Gastrocnemius medialis (tissue), 4 donors: ENCODE data around the gene HERC3.

Source experiments
- POLR2A ChIP-seq, 2 donors: fragments of 450-650 bp; IDR thresholded peaks; one replicate each; pipeline ENCODE4 v1.6.1; 2017; ENCODE audit warnings: antibody characterized with exemption in 2 of 2, mild to moderate bottlenecking in 2 of 2, moderate library complexity in 2 of 2
- TF ChIP-seq, protein P1 (sequence below), 5 experiments: fragments of 450-650 bp in 3 of 5; fragments of 200-600 bp in 2 of 5; sonication (generic) in 2 of 5; IDR thresholded peaks in 4 of 5; conservative IDR thresholded peaks in 1 of 5; 1 replicate in 4 of 5; 2 replicates in 1 of 5; pipeline ENCODE4 v1.5.1; 2016 to 2019; ENCODE audit warnings: antibody characterized with exemption in 5 of 5, mild to moderate bottlenecking in 3 of 5, moderate library complexity in 3 of 5

- no peak for TF ChIP-seq POLR2A (IDR thresholded peaks at IDR 0.05)
- TF ChIP-seq, protein P1, sequence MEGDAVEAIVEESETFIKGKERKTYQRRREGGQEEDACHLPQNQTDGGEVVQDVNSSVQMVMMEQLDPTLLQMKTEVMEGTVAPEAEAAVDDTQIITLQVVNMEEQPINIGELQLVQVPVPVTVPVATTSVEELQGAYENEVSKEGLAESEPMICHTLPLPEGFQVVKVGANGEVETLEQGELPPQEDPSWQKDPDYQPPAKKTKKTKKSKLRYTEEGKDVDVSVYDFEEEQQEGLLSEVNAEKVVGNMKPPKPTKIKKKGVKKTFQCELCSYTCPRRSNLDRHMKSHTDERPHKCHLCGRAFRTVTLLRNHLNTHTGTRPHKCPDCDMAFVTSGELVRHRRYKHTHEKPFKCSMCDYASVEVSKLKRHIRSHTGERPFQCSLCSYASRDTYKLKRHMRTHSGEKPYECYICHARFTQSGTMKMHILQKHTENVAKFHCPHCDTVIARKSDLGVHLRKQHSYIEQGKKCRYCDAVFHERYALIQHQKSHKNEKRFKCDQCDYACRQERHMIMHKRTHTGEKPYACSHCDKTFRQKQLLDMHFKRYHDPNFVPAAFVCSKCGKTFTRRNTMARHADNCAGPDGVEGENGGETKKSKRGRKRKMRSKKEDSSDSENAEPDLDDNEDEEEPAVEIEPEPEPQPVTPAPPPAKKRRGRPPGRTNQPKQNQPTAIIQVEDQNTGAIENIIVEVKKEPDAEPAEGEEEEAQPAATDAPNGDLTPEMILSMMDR (IDR thresholded peaks at IDR 0.05 in 4 of 5, conservative IDR thresholded peaks at IDR 0.05 in 1 of 5): no peak
These were observed 29.6 kb downstream of the HERC3 start for GRCh38 chr4:88621763-88622327.
